HG02943 (cell line): Measurements from ENCODE around the gene CDC20.
"Not testable (repeated sequence)": the region's sequence is repeated elsewhere in the genome, so short reads cannot be mapped to it uniquely, and the experiment has no call there.

Experiments
- ATAC-seq: cut with Tn5 transposase; IDR thresholded peaks from one replicate; pipeline ENCODE4 v1.9.1; 2021; ENCODE audit warnings: mild to moderate bottlenecking, low read depth, moderate library complexity; ENCODE audit not compliant: unreplicated experiment

Gene CDC20

GRCh38 chr1:43377831-43378230 lies 19.1 kb downstream of the CDC20 start:
- ATAC-seq = no peak

- no peak for ATAC-seq
Observed at GRCh38 chr1:43379476-43379875, 20.7 kb downstream of the CDC20 start.

GRCh38 chr1:43381612-43382011 lies 22.8 kb downstream of the CDC20 start:
- ATAC-seq = no peak

- no peak for ATAC-seq
Observed at GRCh38 chr1:43382027-43382779, 23.4 kb downstream of the CDC20 start.

GRCh38 chr1:43383449-43383848 lies 24.7 kb downstream of the CDC20 start:
- no peak for ATAC-seq

- no peak for ATAC-seq
Observed at GRCh38 chr1:43386676-43387075, 27.9 kb downstream of the CDC20 start.

- no peak for ATAC-seq
Observed at GRCh38 chr1:43387976-43388599, 29.3 kb downstream of the CDC20 start.

GRCh38 chr1:43388613-43389012 lies 29.8 kb downstream of the CDC20 start:
- no peak for ATAC-seq

GRCh38 chr1:43389326-43390313 lies 30.8 kb downstream of the CDC20 start, which contains the start of the genes MED8 and SZT2:
Gene MED8, minus strand, starts transcription at chr1:43389800. Its CDS starts 36 bp downstream, at chr1:43389764.
Gene SZT2, plus strand, starts transcription at chr1:43389899. Its CDS starts 70 bp downstream, at chr1:43389969.
- peak; percentile 85 for ATAC-seq

- no peak for ATAC-seq
Observed at GRCh38 chr1:43392702-43393101, 33.9 kb downstream of the CDC20 start.

GRCh38 chr1:43395523-43395922 lies 36.7 kb downstream of the CDC20 start:
- no peak for ATAC-seq

GRCh38 chr1:43396059-43396458 lies 37.3 kb downstream of the CDC20 start:
- no peak for ATAC-seq

GRCh38 chr1:43398227-43398626 lies 39.4 kb downstream of the CDC20 start:
- ATAC-seq = no peak

GRCh38 chr1:43400441-43400840 lies 41.7 kb downstream of the CDC20 start:
- ATAC-seq = not testable (repeated sequence)

GRCh38 chr1:43402089-43402865 lies 43.5 kb downstream of the CDC20 start:
- no peak for ATAC-seq

- no peak for ATAC-seq
Observed at GRCh38 chr1:43404353-43404752, 45.6 kb downstream of the CDC20 start.

- no peak for ATAC-seq
Observed at GRCh38 chr1:43405219-43405875, 46.6 kb downstream of the CDC20 start.

GRCh38 chr1:43405876-43406234 lies 47.1 kb downstream of the CDC20 start:
- ATAC-seq = no peak

- no peak for ATAC-seq
Observed at GRCh38 chr1:43410571-43410970, 51.8 kb downstream of the CDC20 start.
